ENCODE results near the gene CTDSPL.

CTDSPL gene

GRCh38 chr3:37891227-37891626, 29.5 kb downstream of the CTDSPL start:
- no peak for DNase-seq (ENCODE audit: low spot score)

DNA sequence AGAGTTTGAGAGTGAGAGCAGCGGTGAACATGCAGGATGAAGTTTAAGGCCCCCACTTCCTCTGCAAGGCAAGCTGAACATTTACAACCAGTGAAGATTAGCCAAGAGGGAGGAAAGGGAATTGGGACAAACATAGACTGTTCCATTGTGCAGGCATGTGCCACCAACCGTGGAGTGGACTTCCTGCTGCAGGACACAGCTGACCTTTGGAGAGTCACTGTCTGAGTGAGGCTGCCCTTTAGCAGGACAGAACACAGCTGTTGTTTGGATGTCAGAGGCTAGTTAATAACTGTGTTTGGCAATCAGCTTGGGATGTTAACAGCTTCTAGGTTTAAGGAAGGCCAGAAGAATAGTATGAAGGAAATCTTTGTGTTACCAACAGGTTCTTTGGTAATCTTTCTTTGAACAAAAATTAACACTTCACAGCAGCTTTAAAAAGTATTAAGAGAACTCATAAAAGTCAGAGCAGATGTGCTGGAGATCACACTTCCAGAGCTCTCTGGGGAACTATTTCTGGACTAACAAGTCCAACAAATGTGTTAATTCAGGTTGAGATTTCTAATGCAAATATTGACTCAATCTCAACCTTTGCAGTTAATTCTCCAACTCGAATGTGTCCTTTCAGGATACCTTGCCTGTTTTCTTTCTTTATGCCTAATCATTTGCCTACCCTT, 31.4 kb downstream of the CTDSPL start:
- DNase-seq (ENCODE audit: low spot score) = peak; percentile 44

GRCh38 chr3:37896827-37897226, 35.1 kb downstream of the CTDSPL start:
- no peak for DNase-seq (ENCODE audit: low spot score)

DNA sequence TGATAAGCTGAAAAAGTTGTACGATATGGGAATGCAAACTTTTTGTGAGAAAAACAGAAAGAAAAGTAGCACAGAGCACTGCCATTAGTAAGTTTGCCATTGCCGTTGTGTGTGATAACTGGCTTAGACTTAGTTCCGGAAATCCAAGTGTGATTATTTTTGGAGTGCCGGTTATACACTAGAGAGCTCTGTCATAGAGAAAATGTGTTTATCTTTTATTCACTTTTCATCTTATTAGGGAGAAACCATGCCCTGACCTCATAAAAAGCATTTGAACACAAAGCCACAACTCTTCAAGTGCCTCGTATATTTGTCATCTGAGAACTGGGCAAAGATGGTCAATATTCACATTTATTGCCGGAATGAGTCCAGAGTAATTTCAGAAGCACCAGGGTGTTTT, 36.1 kb downstream of the CTDSPL start:
- DNase-seq (ENCODE audit: low spot score) = no peak

GRCh38 chr3:37898424-37898823, 36.7 kb downstream of the CTDSPL start:
- no peak for DNase-seq (ENCODE audit: low spot score)

GRCh38 chr3:37899101-37899707, 37.5 kb downstream of the CTDSPL start:
- no peak for DNase-seq (ENCODE audit: low spot score)

DNA sequence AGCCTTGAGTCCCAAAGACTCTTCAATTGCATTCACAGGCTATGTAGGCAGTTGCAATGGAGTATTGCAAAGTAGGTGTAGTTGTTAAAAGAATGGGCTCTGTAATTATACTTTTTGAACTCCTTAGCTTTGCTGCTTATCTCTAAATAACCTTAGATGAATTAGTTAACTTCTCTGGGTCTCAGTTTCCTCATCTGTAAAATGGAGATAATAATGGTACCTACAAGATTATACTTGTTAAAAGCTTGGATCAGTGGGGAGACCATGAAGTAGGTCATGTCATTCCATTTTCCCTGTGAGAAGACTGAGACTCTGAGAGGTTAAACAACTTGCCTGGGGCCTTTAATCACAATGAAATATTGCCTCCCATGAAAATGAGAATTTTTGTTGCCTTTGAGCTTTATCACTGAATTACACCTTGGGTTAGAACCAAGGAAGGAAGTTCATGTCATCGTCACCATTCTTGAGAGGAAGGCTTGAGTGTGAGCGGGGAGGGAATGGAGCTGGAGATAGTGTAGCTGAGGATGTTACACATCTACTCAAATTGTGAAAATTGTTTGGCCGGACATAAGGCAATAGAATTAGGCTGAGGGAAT, 38.1 kb downstream of the CTDSPL start:
- no peak for DNase-seq (ENCODE audit: low spot score)

DNA sequence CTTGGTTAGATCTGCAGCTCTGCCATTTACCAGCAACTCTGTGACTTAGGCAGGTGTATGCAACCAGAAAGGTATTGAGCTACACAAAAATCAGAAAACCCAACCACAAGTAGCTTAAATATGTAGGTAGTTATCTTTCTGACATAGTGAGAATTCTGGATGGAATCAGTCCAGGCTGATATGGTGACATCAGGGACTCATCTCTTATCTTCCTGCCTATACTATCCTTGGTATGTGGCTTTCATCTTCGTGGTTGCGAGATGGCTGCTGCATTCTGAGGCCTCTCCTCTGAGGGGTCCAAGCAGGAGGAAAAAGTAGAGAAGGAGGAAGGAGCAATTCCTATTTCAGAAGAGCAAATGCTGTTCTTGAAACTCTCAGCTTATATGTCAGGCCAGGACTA, 40.0 kb downstream of the CTDSPL start:
- no peak for DNase-seq (ENCODE audit: low spot score)

GRCh38 chr3:37902674-37903073, 41.0 kb downstream of the CTDSPL start:
- DNase-seq (ENCODE audit: low spot score) = no peak

DNA sequence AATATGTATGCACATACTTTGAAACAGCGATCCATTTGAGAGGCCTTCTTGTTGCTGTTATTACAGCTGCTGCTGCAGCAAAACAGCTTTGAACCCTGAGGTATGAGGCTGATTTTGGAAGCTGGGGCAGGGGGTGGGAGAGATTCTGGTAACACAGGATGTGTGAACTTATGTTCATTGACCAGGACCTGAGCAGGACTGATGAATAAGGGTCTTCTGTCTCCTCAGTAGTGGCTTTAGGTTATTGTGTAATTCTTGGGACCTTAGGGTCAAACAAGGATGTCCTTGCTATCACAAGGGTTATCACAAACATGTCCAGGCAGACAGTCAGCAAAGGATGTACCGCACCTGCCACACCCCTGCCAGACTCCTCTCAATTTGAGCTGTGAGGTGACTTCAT, 41.6 kb downstream of the CTDSPL start:
- DNase-seq (ENCODE audit: low spot score) = no peak

DNA sequence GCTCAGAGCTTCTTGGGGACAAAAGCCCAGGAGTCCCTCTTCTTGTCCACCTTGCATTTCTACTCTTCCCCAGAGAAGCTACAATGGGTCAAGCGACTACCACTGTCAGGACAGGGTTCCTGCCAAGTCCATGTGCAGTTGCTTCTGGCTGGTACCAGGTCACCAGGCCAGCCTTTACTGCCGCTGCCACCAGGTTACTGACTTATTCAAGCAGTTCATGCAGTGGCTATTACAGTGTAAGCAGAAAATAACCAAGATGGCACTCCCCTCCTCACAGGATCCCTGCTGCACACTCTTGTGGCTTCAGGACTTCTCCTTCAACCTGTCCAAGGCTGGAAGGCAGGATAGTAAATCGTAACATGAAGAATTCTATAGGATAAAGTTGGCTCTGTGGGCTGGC, 42.1 kb downstream of the CTDSPL start:
- no peak for DNase-seq (ENCODE audit: low spot score)

- DNase-seq (ENCODE audit: low spot score) = no peak
These were observed 42.9 kb downstream of the CTDSPL start for GRCh38 chr3:37904601-37905000.

DNA sequence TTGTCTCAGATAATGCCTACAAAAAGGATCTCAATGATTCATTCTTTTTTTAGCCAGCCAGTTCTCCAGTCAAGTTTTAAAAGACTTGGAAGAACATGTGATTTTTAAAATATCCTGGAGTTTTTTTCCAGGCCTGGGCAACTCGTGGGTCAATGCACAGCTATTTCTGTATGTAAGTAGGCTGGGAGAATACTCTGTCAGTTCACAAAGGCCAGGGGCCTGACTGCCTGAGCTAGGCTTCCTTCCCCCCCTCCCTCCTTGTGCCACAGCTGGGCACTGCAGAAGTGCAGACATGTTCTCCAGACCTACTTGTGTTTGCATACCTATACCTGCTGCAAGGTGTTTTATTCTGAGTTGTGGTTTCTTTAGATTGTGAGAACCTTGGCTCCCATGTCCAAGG, 43.7 kb downstream of the CTDSPL start:
- DNase-seq (ENCODE audit: low spot score) = no peak

GRCh38 chr3:37905987-37906674, 44.5 kb downstream of the CTDSPL start:
- DNase-seq (ENCODE audit: low spot score) = peak; percentile 81

GRCh38 chr3:37906734-37907282, 45.1 kb downstream of the CTDSPL start:
- no peak for DNase-seq (ENCODE audit: low spot score)

DNA sequence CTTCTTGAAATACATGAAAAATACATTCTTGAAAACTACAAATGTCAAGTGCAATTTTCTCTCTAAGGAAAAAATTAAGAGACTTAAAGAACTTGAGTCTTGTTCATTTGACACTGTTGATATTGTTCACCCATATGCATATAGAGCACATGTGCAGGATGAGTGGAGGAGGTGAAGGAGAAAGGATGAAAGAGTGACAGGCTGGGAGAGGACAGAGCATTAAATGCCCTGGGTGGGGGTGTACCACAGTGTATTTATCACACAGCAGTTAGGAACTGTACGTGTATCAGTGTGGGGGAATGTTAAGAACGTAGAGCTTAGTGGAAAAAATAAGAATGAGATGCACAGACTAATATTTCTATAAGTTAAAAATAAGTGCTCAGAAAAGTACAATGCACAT, 45.7 kb downstream of the CTDSPL start:
- DNase-seq (ENCODE audit: low spot score) = no peak

- no peak for DNase-seq (ENCODE audit: low spot score)
These were observed 46.2 kb downstream of the CTDSPL start for GRCh38 chr3:37907906-37908305.

DNA sequence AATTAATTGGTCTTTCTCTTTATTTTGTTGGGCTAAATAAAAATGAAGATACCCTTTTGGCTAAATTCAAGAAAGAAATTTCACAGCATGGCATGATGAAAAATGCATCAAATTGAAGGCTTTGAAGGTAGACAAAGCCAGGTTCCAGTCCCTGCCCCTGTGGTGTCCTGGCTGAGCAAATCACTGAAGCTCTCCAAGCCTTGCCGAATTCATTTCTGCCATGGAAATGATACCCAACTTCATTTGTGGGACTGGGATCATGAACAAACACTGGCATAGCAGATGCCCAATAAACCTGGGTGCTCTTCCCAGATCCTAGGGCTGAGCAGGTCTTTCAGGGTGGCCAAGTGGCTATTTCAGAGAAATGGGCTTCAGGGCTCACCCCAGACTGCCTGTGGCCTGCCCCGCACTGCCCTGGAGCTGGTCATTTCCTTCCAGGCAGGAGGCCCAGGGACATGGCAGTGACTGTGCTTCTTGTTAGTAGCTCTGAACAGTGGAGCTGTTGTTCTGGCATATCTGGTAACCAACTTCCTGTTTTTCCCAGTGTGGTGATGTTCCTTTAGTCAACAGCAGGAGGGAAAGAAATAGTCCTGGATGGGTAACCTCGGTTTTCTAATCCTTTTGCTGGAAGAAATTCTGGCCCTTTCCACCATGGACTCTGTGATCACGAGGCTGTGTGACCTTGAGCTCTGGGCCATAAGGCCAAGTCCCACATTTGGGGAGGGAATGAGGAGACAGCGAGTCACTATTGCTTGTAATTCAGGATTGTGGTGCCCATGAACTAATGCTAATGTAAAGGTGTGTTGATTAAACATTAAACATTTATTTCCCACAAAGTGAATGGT, 47.6 kb downstream of the CTDSPL start:
- no peak for DNase-seq (ENCODE audit: low spot score)

DNA sequence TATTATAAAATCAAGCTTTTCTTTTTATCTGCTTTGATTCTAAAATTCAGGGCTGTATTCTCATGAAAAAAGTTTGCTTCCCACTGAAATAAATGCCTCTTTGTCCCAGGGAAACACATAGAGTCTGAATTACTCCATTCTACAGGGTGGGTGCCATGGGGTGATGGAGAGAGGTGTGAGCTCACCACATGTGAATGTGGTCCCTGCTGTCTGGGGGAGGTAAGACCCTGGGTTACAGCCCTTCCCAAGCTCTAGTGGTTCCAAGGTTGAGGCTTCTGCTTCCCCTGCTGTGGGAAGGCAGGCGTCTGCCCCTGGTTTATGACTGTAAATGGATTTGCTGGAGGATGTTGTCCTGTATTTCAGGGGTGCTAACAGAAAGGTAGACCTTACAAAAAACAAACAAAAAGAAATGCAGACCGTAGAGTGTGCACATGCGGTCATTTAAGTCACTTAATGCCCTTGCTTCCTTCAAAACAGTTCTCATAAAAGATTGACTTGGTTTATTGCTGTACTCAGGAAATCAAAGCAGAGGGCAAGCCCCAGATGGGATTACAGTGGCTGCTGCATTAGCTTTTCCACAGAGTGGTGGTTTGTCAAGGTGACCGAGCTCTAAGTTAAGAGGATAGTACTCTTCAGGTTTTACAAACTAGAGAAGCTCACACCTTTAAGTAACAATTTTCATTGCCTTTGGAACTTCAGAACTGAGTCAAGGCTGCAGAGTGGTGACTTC, 49.2 kb downstream of the CTDSPL start:
- DNase-seq (ENCODE audit: low spot score) = no peak

DNA sequence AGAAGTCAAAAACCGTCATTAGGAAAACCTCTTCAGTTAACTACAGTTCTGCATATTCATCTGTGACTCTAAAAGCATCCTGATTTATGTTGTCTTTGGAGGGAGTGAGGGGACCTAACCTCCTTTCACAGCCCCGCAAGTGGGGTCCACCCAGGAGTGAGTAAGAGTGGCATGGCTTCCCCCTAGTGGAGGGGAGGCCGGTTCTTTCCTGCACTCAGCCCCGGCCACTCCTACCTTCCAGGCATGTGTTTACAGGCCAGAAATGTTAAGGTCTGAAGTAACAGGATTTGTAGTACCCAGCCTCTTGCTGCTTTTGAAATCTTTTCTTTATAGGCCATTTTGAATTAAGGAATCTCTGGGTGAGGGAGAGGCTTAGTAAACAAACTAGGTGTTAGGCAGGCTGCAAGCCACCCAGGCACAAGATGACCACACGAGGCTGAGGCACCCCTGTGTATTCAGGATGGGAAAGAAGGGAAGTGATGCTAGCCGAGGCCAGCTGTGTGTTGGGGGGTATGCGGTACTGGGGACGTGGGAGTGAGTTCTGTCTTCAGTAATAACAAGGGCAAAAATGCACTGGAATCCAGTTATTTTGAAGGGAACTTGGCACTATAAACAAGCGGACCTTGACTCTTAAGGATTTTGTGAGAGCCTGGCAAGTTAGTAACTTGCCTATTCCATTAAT, 50.5 kb downstream of the CTDSPL start:
- no peak for DNase-seq (ENCODE audit: low spot score)

DNA sequence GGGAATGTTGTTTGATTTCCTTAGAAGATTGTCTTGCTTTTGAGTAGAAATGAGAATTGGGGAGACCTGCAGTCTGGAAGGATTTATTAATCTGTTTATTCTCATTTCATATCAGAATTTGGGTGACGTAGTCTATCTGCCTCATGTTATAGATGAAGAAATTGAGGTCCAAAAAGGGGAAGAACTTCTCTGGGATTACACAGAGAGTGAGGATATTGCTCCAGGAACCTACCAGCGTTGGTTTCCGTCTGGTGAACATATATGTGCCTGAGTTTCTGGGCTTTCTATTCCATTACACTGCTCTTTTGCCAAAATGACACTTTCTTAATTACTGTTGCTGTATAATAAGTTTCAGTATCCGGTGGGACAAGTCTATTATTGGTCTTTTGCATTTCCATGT, 51.8 kb downstream of the CTDSPL start:
- no peak for DNase-seq (ENCODE audit: low spot score)

All from kidney capillary endothelial cell (primary cell).